Measurements from ENCODE around the gene SNTG2. TPM values are rescaled to one million over a fixed set of nuclear protein-coding genes. Genes with fewer than 3 reads are reported as not detected.

Gene SNTG2
- total and polyA plus RNA-seq, 11 donors = 0.19 to 3.2 (median 0.93) TPM

GRCh38 chr2:1245193-1245592 is 294.5 kb downstream of the SNTG2 start:
- Histone ChIP-seq H3K27me3 (peaks cover 0 to 11% (median 0%) of the 10 kb centered on the region in 9 donors), H3K9me3 (no peaks in the 10 kb centered on the region), H3K4me3 (no peak overlapping the region), H3K36me3 (no peaks in the 10 kb centered on the region), H3K27ac (peak overlapping the region in 4 of 12 donors; percentile 4 to 63 (median 24)), H3K4me1 (no peaks in the 10 kb centered on the region)
- intact Hi-C loops (cut with DNase I) = loop anchor here in 1 of 10 donors (10.0 kb wide), 1 partner anchor 130 kb away; no protein-coding TSS in a partner anchor
- DNase-seq (no peak), ATAC-seq (no peak)
- 77 to 82% (median 78%) methylated on average over 2 of the region's 2 CpGs for WGBS, 4 donors
- no peak for TF ChIP-seq CTCF (IDR thresholded peaks at IDR 0.05)
- no peak for TF ChIP-seq POLR2A (IDR thresholded peaks at IDR 0.05)

GRCh38 chr2:1246239-1246638 is 295.6 kb downstream of the SNTG2 start:
- DNase-seq = no peak
- ATAC-seq = no peak
- 68 to 78% (median 74%) methylated on average over 9 of the region's 9 CpGs for WGBS, 4 donors
- Histone ChIP-seq H3K27me3 (peaks cover 0 to 11% (median 0%) of the 10 kb centered on the region in 9 donors), H3K4me1 (no peaks in the 10 kb centered on the region), H3K27ac (peak overlapping the region in 1 of 12 donors; percentile 63), H3K9me3 (no peaks in the 10 kb centered on the region), H3K36me3 (no peaks in the 10 kb centered on the region), H3K4me3 (no peak overlapping the region)
- no peak for TF ChIP-seq POLR2A (IDR thresholded peaks at IDR 0.05)
- TF ChIP-seq CTCF (IDR thresholded peaks at IDR 0.05) = no peak
- intact Hi-C loops (cut with DNase I) = loop anchor here in 1 of 10 donors (10.0 kb wide), 1 partner anchor 129 kb away; no protein-coding TSS in a partner anchor

- peaks cover 0 to 11% (median 0%) of the 10 kb centered on the region in 9 donors for H3K27me3 ChIP-seq
- DNase-seq (no peak), ATAC-seq (no peak)
- 47 to 61% (median 59%) methylated on average over 3 of the region's 3 CpGs for WGBS, 4 donors
- H3K27ac ChIP-seq = no peak overlapping the region
- no peak overlapping the region for H3K4me3 ChIP-seq
- H3K4me1 ChIP-seq = no peaks in the 10 kb centered on the region
- no peaks in the 10 kb centered on the region for H3K9me3 ChIP-seq
- intact Hi-C loops (cut with DNase I) = loop anchor here in 1 of 10 donors (10.0 kb wide), 1 partner anchor 128 kb away; no protein-coding TSS in a partner anchor
- H3K36me3 ChIP-seq = no peaks in the 10 kb centered on the region
- TF ChIP-seq POLR2A (IDR thresholded peaks at IDR 0.05) = no peak
- no peak for TF ChIP-seq CTCF (IDR thresholded peaks at IDR 0.05)
Measured at GRCh38 chr2:1246991-1247390, 296.3 kb downstream of the SNTG2 start.

GRCh38 chr2:1248187-1248586 is 297.5 kb downstream of the SNTG2 start:
- Histone ChIP-seq H3K4me3 (no peak overlapping the region), H3K36me3 (no peaks in the 10 kb centered on the region), H3K4me1 (no peaks in the 10 kb centered on the region), H3K9me3 (no peaks in the 10 kb centered on the region), H3K27ac (no peak overlapping the region), H3K27me3 (peaks cover 0 to 16% (median 0%) of the 10 kb centered on the region in 9 donors)
- 74 to 82% (median 77%) methylated on average over 5 of the region's 5 CpGs for WGBS, 4 donors
- ATAC-seq (no peak), DNase-seq (no peak)
- TF ChIP-seq CTCF (IDR thresholded peaks at IDR 0.05) = no peak
- intact Hi-C loops (cut with DNase I) = loop anchor here in 1 of 10 donors (10.0 kb wide), 1 partner anchor 127 kb away; no protein-coding TSS in a partner anchor

All from heart left ventricle (tissue), 16 donors.